K562 (cell line): ENCODE results near the gene PRR15. TPM values are rescaled to one million over a fixed set of nuclear protein-coding genes. Genes with fewer than 3 reads are reported as not detected.

ENCODE experiments used
- ATAC-seq: fragments of 200-7000 bp; cut with Tn5 transposase; 3 replicates; pipeline ENCODE4 v1.9.1; 2020; ENCODE audit warnings: moderate library complexity
- BruUV-seq: library from RNA; stranded (reverse); fragments of 400-500 nt; replicated peaks from 2 replicates; lab custom pipeline; 2021; lab: Mats Ljungman, UMichigan
- CTCF ChIA-PET: fragments of 300-600 bp; formaldehyde crosslinking; extraction: SDS; loops from one replicate; lab custom pipeline; 2021; ENCODE audit warnings: low intra/inter-chr PET ratio; lab: Yijun Ruan, JAX
- POLR2A ChIA-PET: fragments of 300-600, 350-650 bp; sonication (Branson Sonifier 250); formaldehyde crosslinking; extraction: SDS; loops from one replicate; lab custom pipeline; 2021; ENCODE audit warnings: antibody characterized with exemption, inconsistent platforms; lab: Yijun Ruan, JAX
- DNase-seq, 4 experiments: peaks; one replicate each; pipeline versions ENCODE4 v3.0.0 to v3.0.0-alpha.2; 2011 to 2018; ENCODE audit warnings: low spot score in 3 of 4, mixed read lengths in 3 of 4; ENCODE audit errors: extremely low read depth in 1 of 4
- FAIRE-seq: peaks from 2 replicates; lab custom pipeline; 2011; peaks lifted over from hg19 to GRCh38; lab: Jason Lieb, UNC
- H2AFZ ChIP-seq: 2 replicates; pipeline ENCODE4 v1.6.0; 2011; ENCODE audit warnings: low read depth, low read length, control low read depth, inconsistent platforms
- H3K27ac ChIP-seq: fragments of 200-600 bp; 3 replicates; pipeline ENCODE4 v1.8.0; 2011; ENCODE audit warnings: low read depth, mild to moderate bottlenecking, control low read depth, inconsistent platforms, low read length, moderate library complexity, mixed read lengths; ENCODE audit errors: extremely low read depth
- H3K27me3 ChIP-seq, 2 experiments: fragments of 300-600 bp in 1 of 2; 2 replicates in 1 of 2; 3 replicates in 1 of 2; pipeline versions ENCODE4 v1.6.0 to v1.8.0; 2011; ENCODE audit warnings: inconsistent platforms in 2 of 2, low read length in 2 of 2, mild to moderate bottlenecking in 1 of 2, mixed read lengths in 1 of 2, moderate library complexity in 1 of 2; ENCODE audit not compliant: control insufficient read depth in 2 of 2, insufficient read depth in 2 of 2
- H3K36me3 ChIP-seq: fragments of 300-600 bp; 3 replicates; pipeline ENCODE4 v1.8.0; 2011; ENCODE audit warnings: mild to moderate bottlenecking, low read length, inconsistent platforms; ENCODE audit not compliant: control insufficient read depth, insufficient read depth
- H3K4me1 ChIP-seq, 2 experiments: fragments of 200-600 bp in 1 of 2; replicated peaks in 1 of 2; 2 replicates in 1 of 2; 3 replicates in 1 of 2; pipeline versions ENCODE4 v1.5.1 to v1.8.0; 2011; ENCODE audit warnings: inconsistent platforms in 2 of 2, low read length in 2 of 2, mild to moderate bottlenecking in 1 of 2, mixed read lengths in 1 of 2, moderate library complexity in 1 of 2; ENCODE audit not compliant: control insufficient read depth in 2 of 2, insufficient read depth in 2 of 2
- H3K4me2 ChIP-seq: 2 replicates; pipeline ENCODE4 v1.6.1; 2011; ENCODE audit warnings: low read length, control low read depth, inconsistent platforms, mixed read lengths; ENCODE audit not compliant: insufficient read depth
- H3K4me3 ChIP-seq: fragments of 200-600 bp; sonication (generic), shearing (Covaris generic); 2 replicates; pipeline ENCODE4 v1.5.1; 2016; ENCODE audit warnings: control low read depth, inconsistent platforms
- H3K79me2 ChIP-seq: fragments of 200-600 bp; 3 replicates; pipeline ENCODE4 v1.8.0; 2011; ENCODE audit warnings: low read length, inconsistent platforms; ENCODE audit not compliant: control insufficient read depth, insufficient read depth
- H3K9ac ChIP-seq, 2 experiments: 2 replicates each; pipeline versions ENCODE4 v1.6.0 to v1.6.1; 2011; ENCODE audit warnings: low read depth in 2 of 2, low read length in 2 of 2, control low read depth in 1 of 2, inconsistent platforms in 1 of 2, mild to moderate bottlenecking in 1 of 2, mixed read lengths in 1 of 2; ENCODE audit not compliant: insufficient read depth in 1 of 2
- H3K9me1 ChIP-seq: one replicate; pipeline ENCODE4 v1.6.0; 2011; ENCODE audit warnings: inconsistent platforms, mild to moderate bottlenecking, low read length, moderate library complexity; ENCODE audit not compliant: control insufficient read depth, insufficient read depth
- H3K9me3 ChIP-seq: replicated peaks from 2 replicates; pipeline ENCODE4 v1.5.1; 2011; ENCODE audit warnings: low read depth, low read length, inconsistent platforms; ENCODE audit not compliant: control insufficient read depth, insufficient read depth
- H4K20me1 ChIP-seq: replicated peaks from 2 replicates; pipeline ENCODE4 v1.6.1; 2011; ENCODE audit warnings: low read length, inconsistent platforms, mixed read lengths; ENCODE audit not compliant: control insufficient read depth, insufficient read depth
- FOSL1 ChIP-seq: fragments of 200-800 bp; sonication (Bioruptor generic); conservative IDR thresholded peaks from 2 replicates; pipeline ENCODE4 v1.6.1; 2016; ENCODE audit warnings: missing genetic modification characterization, missing compliant biosample characterization
- KAT7 ChIP-seq: sonication (generic); formaldehyde crosslinking; IDR thresholded peaks from 2 replicates; pipeline ENCODE4 v1.8.0; 2022; ENCODE audit warnings: missing genetic modification reagents, mild to moderate bottlenecking, borderline replicate concordance
- ZBTB43 ChIP-seq: sonication (generic); formaldehyde crosslinking; IDR thresholded peaks from 2 replicates; pipeline ENCODE4 v1.8.0; 2023; ENCODE audit warnings: mild to moderate bottlenecking, missing genetic modification reagents
- WGBS: fragments of 100-300 bp; shearing (Covaris generic); methylation state at CpG from one replicate; pipeline ENCODE4 v1.1.6; 2016; ENCODE audit warnings: low coverage, mixed read lengths; ENCODE audit not compliant: insufficient coverage; ENCODE audit errors: missing lambda C conversion rate; 5-methylcytosine and 5-hydroxymethylcytosine counted together
- in situ Hi-C: fragments of 300-500 bp; cut with MboI; formaldehyde crosslinking; loops from 4 replicates; pipeline ENCODE4 v1.15.0; 2018; ENCODE audit warnings: inconsistent platforms, mixed read lengths
- intact Hi-C: fragments of 100-400 bp; cut with micrococcal nuclease; formaldehyde crosslinking; loops from 2 replicates; pipeline ENCODE4 v1.14.2; 2022
- polyA plus RNA-seq, 8 experiments: library from polyadenylated mRNA; depleted of rRNA in 4 of 8; stranded (reverse) in 5 of 8; unstranded in 3 of 8; fragments of >200 nt; fragmentation: Nextera tagmentation in 2 of 8; fragmentation: Illumina TruSeq in 1 of 8; extraction: Ambion mirVana in 2 of 8; extraction: Trizol in 1 of 8; gene quantifications; 2 replicates each; pipeline versions ENCODE4 v1.2.1 to v1.2.3, GENCODE V29; 2011 to 2014; ENCODE audit warnings: inconsistent platforms in 1 of 8, missing spikeins in 1 of 8
- total RNA-seq, 7 experiments: library from RNA; depleted of rRNA in 6 of 7; stranded (reverse); fragments of >200 nt in 6 of 7; fragmentation: Illumina TruSeq in 2 of 7; extraction: Trizol in 2 of 7; gene quantifications; 2 replicates each; pipeline versions ENCODE4 v1.2.1 to v1.2.3, GENCODE V29; 2011 to 2021; ENCODE audit warnings: low replicate concordance in 1 of 7
- TF ChIP-seq, protein P1 (sequence below): fragments of 450-650 bp; formaldehyde crosslinking; IDR thresholded peaks from 2 replicates; pipeline ENCODE4 v1.4.0; 2022; ENCODE audit warnings: mild to moderate bottlenecking, moderate library complexity

PRR15 gene
- total and polyA plus RNA-seq, 9 of the 15 experiments (the other 6 are each of a cell fraction or from before 2014, with no cell fraction given) = not detected

GRCh38 chr7:29573567-29573966 lies 9.9 kb downstream of the PRR15 start (continued):
- TF ChIP-seq ZBTB43 (CRISPR knock-in tag) = no peak
- TF ChIP-seq, protein P1, sequence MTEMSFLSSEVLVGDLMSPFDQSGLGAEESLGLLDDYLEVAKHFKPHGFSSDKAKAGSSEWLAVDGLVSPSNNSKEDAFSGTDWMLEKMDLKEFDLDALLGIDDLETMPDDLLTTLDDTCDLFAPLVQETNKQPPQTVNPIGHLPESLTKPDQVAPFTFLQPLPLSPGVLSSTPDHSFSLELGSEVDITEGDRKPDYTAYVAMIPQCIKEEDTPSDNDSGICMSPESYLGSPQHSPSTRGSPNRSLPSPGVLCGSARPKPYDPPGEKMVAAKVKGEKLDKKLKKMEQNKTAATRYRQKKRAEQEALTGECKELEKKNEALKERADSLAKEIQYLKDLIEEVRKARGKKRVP (CRISPR knock-in tag) = no peak

- H4K20me1 ChIP-seq = no peaks in the 10 kb centered on the region
- CTCF ChIA-PET = no interaction called here
- DNase-seq (no peak), ATAC-seq (no peak), FAIRE-seq (no peak)
- POLR2A ChIA-PET = interaction anchor here (0.6 kb wide), 1 partner anchor 72 kb away, joined by 3 read pairs; no protein-coding TSS in a partner anchor
- in situ Hi-C loops = no loop called here
- H3K9me3 ChIP-seq = no peaks in the 10 kb centered on the region
- no peak overlapping the region for H2AFZ ChIP-seq
- H3K79me2 ChIP-seq = no peaks in the 10 kb centered on the region
- WGBS = 2% methylated on average over 3 of the region's 3 CpGs
- no peak overlapping the region for H3K9ac ChIP-seq
- no peak overlapping the region for H3K4me3 ChIP-seq
- TF ChIP-seq KAT7 (CRISPR knock-in tag) (no peak), FOSL1 (no peak)
- no peaks in the 10 kb centered on the region for H3K9me1 ChIP-seq
- BruUV-seq = no TSS peak
- no peak overlapping the region for H3K27ac ChIP-seq
- no peaks in the 10 kb centered on the region for H3K36me3 ChIP-seq
- intact Hi-C loops = no loop called here
- H3K4me2 ChIP-seq = no peak overlapping the region
- no peaks in the 10 kb centered on the region for H3K4me1 ChIP-seq
- H3K27me3 ChIP-seq = peaks cover 6 to 18% of the 10 kb centered on the region in 2 experiments; a peak in 2 of 5 replicates
These were observed 11.0 kb downstream of the PRR15 start for GRCh38 chr7:29574659-29575058.
